Lung microvascular endothelial cell (primary cell): ENCODE results near the gene RPP25. TPM values are rescaled to one million over a fixed set of nuclear protein-coding genes. Genes with fewer than 3 reads are reported as not detected.
A peak's percentile ranks its signal among the peaks of the same experiment; 100 is the strongest.
"Not testable (repeated sequence)": the region's sequence is repeated elsewhere in the genome, so short reads cannot be mapped to it uniquely, and the experiment has no call there.

Experiments
- DNase-seq, 2 donors: peaks; one replicate each; pipeline versions ENCODE4 v3.0.0 to v3.0.0-alpha.2; 2010; ENCODE audit warnings: low read depth in 2 of 2
- total RNA-seq: library from RNA; depleted of rRNA; stranded (reverse); fragments of >200 nt; gene quantifications from 2 replicates; pipeline ENCODE4 v1.2.1, GENCODE V29; 2014

Gene RPP25
- total RNA-seq, 1 donor from 2014 or later, result 26.0 TPM

- DNase-seq, result peak; percentile 84 to 85
These were observed 36.1 kb downstream of the RPP25 start for GRCh38 chr15:74920456-74920855.

- DNase-seq, result no peak
These were observed 38.9 kb downstream of the RPP25 start for GRCh38 chr15:74917676-74918075.

DNA sequence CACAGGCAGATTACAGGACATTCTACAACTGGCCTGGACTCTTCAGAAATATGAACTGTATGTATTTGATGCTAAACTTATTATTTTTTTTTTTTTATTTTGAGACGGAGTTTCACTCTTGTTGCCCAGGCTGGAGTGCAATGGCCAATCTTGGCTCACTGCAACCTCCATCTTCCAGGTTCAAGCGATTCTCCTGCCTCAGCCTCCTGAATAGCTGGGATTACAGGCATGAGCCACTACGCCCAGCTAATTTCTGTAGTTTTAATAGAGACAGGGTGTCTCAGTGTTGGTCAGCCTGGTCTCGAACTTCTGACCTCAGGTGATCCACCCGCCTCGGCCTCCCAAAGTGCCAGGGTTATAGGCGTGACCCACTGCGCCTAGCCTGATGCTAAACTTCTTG lies 42.8 kb downstream of the RPP25 start:
- not testable (repeated sequence) for DNase-seq

GRCh38 chr15:74913041-74913440 lies 43.5 kb downstream of the RPP25 start:
- DNase-seq, result peak in 1 of 2 donors; percentile 22

- DNase-seq, result no peak
These were observed 47.9 kb downstream of the RPP25 start for GRCh38 chr15:74908635-74909034.

DNA sequence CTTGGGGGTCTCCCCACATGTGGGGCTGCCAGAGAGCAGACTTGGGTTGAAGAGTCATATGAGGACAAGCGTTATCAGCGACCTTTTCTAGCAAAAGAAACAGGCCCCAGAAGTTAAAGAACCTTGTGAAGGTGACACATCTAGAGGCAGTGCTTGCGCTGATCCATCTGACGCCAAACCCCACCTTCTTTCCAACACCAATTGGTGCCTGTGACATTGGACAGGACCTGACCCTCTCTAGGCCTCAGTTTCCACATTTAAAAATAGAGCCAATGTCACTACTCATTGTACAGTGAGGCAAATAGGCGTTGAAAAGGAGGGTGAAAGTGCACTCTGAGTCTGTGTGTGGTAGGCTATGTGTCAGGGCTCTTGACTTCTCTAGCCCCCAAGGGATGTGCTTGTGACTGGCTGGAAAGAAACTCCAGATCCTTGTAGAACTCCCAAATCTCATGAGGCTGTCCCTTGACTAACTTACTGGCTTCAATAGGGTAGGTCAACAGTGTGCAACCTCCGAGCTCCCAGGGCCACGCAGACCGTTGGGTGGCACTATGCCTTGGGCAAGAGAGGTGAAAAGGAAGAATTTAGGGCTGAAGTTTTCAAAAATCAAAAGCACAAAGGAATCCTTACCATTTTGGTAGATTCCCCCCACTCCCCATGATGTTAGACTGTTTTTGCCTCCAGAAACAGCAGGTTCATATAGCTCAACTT lies 49.3 kb downstream of the RPP25 start:
- peak in 1 of 2 donors; percentile 24 for DNase-seq

DNA sequence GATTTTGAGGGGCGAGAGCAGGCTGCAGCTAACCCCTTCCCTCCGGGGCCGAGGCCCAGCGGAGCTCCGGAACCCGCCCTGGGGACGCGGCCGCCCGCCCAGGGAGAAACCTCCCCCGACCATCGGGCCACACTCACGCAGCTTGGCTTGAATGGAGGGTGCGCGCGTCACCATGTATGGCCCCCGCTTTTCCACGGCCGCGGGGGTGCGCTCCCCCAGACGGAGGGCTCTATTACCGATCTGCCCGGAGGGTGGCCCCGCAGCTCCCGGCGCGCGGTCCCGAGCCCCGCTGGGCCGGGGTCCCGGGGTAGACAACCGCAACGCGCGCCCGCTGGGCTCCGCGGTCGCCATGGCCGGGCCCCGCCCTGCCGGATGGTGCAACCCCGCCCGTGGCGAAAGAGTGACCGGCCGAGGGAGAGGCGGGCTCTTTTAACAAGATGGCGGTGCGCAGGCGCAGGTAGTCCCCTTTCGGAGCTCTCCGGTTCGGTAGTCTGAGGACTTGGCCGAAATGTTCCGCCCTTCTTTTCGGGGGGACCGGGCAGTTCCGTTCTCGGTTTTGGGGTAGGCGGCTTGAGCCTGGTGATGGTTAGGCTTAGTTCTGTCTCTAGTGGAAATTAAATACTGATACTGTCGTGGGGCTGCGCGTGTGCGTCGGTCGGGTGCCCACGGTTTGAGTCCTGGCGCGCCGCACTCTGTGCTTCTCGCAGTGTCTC lies 50.0 kb downstream of the RPP25 start, which contains the start of gene FAM219B:
FAM219B (minus strand) TSS at position 402 of the 713 bp plus-strand sequence; CDS start at position 351, 51 bp downstream.
- DNase-seq, result peak; percentile 90

GRCh38 chr15:74906067-74906449 lies 50.5 kb downstream of the RPP25 start:
- DNase-seq, result peak; percentile 23 to 37

Other genes starting within 250 kb of the RPP25 start
- gene CYP1A1, start 231.2 kb downstream of the RPP25 start, total RNA-seq, result 8.5 and 115 TPM in 2 replicates
- not detected in 2 replicates for gene CYP1A2, start 207.9 kb downstream of the RPP25 start, total RNA-seq
- gene CSK, start 174.7 kb downstream of the RPP25 start, total RNA-seq, result 24.4 and 37.9 TPM in 2 replicates
- gene LMAN1L, start 143.9 kb downstream of the RPP25 start, total RNA-seq, result not detected in 2 replicates
- not detected in 2 replicates for gene CPLX3, start 130.1 kb downstream of the RPP25 start, total RNA-seq
- 12.4 and 19.4 TPM in 2 replicates for gene ULK3, start 113.6 kb downstream of the RPP25 start, total RNA-seq
- 13.7 and 19.2 TPM in 2 replicates for gene SCAMP2, start 83.4 kb downstream of the RPP25 start, total RNA-seq
- 23.3 and 27.6 TPM in 2 replicates for gene MPI, start 66.7 kb downstream of the RPP25 start, total RNA-seq
- gene FAM219B, start 49.9 kb downstream of the RPP25 start, total RNA-seq, result 25.1 and 45.6 TPM in 2 replicates
- 55.0 and 61.5 TPM in 2 replicates for gene COX5A, start 18.7 kb downstream of the RPP25 start, total RNA-seq
- gene SCAMP5, start 38.8 kb upstream of the RPP25 start, total RNA-seq, result 5.6 and 6.1 TPM in 2 replicates
- gene PPCDC, start 66.8 kb upstream of the RPP25 start, total RNA-seq, result 5.4 and 6.5 TPM in 2 replicates
- gene C15orf39, start 245.1 kb upstream of the RPP25 start, total RNA-seq, result 3.6 and 4.1 TPM in 2 replicates